K562 (cell line): ENCODE data around the gene IGF2BP1. TPM values are rescaled to one million over a fixed set of nuclear protein-coding genes. Genes with fewer than 3 reads are reported as not detected.

Experiments used
- BRF1 ChIP-seq: IDR thresholded peaks from 3 replicates; pipeline ENCODE4 v1.6.1; 2011; ENCODE audit warnings: borderline replicate concordance, mild to moderate bottlenecking; ENCODE audit not compliant: insufficient read length; ENCODE audit errors: extremely low read depth
- CCNT2 ChIP-seq: IDR thresholded peaks from 2 replicates; pipeline ENCODE4 v1.6.1; 2011; ENCODE audit warnings: borderline replicate concordance, low read depth, mild to moderate bottlenecking, moderate library complexity, mixed read lengths, low read length; ENCODE audit not compliant: insufficient read length; ENCODE audit errors: extremely low read depth
- EP300 ChIP-seq: IDR thresholded peaks from 2 replicates; pipeline ENCODE4 v1.6.1; 2012; ENCODE audit warnings: low read length, improper control_type of control experiment
- ETS1 ChIP-seq: conservative IDR thresholded peaks from 2 replicates; pipeline ENCODE4 v1.6.1; 2011; ENCODE audit warnings: low read depth, mild to moderate bottlenecking, low read length; ENCODE audit not compliant: control insufficient read depth
- EWSR1 ChIP-seq: fragments of 450-650 bp; IDR thresholded peaks from 2 replicates; pipeline ENCODE4 v1.6.1; 2018; ENCODE audit warnings: borderline replicate concordance, mild to moderate bottlenecking, low read depth, moderate library complexity; ENCODE audit not compliant: partially characterized antibody
- GABPA ChIP-seq: fragments of 200-800 bp; sonication (Bioruptor generic); conservative IDR thresholded peaks from 2 replicates; pipeline ENCODE4 v1.6.1; 2016; ENCODE audit warnings: low read depth, missing genetic modification characterization, missing compliant biosample characterization
- ID3 ChIP-seq, 2 experiments: fragments of 250-450 bp in 1 of 2; fragments of 450-650 bp in 1 of 2; sonication (Bioruptor Pico) in 1 of 2; IDR thresholded peaks; 2 replicates each; pipeline versions ENCODE4 v1.6.1 to v1.8.0; 2016 to 2021; ENCODE audit warnings: mild to moderate bottlenecking in 2 of 2, moderate library complexity in 2 of 2, missing compliant biosample characterization in 1 of 2, missing genetic modification characterization in 1 of 2
- IFI16 ChIP-seq: fragments of 250-450 bp; sonication (Bioruptor Pico); IDR thresholded peaks from 2 replicates; pipeline ENCODE4 v2.1.2; 2022; ENCODE audit warnings: mild to moderate bottlenecking, inconsistent platforms
- JUND ChIP-seq, 2 experiments: IDR thresholded peaks; 2 replicates in 1 of 2; 3 replicates in 1 of 2; pipeline ENCODE4 v1.6.1; 2011; ENCODE audit warnings: borderline replicate concordance in 2 of 2, low read depth in 2 of 2, low read length in 2 of 2, improper control_type of control experiment in 1 of 2, missing biosample characterization in 1 of 2, missing genetic modification characterization in 1 of 2, missing genetic modification reagents in 1 of 2
- MTA3 ChIP-seq: fragments of 450-650 bp; formaldehyde crosslinking; IDR thresholded peaks from 2 replicates; pipeline ENCODE4 v1.6.1; 2017; ENCODE audit warnings: mild to moderate bottlenecking, borderline replicate concordance
- MYNN ChIP-seq, 2 experiments: sonication (generic); formaldehyde crosslinking in 1 of 2; IDR thresholded peaks; 2 replicates each; pipeline versions ENCODE4 v1.5.0 to v1.6.1; 2016 to 2020; ENCODE audit warnings: antibody characterized with exemption in 1 of 2, missing genetic modification reagents in 1 of 2
- NCOA6 ChIP-seq: fragments of 450-650 bp; IDR thresholded peaks from 2 replicates; pipeline ENCODE4 v1.6.1; 2017; ENCODE audit warnings: mild to moderate bottlenecking
- NEUROD1 ChIP-seq: fragments of 150-350 bp; IDR thresholded peaks from 2 replicates; pipeline ENCODE4 v1.6.1; 2014; ENCODE audit warnings: borderline replicate concordance, low read length, low read depth; ENCODE audit not compliant: partially characterized antibody
- PCBP2 ChIP-seq: fragments of 200-400 bp; formaldehyde crosslinking; IDR thresholded peaks from 2 replicates; pipeline ENCODE4 v1.6.1; 2018; ENCODE audit warnings: low read length, low read depth, mild to moderate bottlenecking, moderate library complexity; ENCODE audit not compliant: poor library complexity, severe bottlenecking
- SIN3A ChIP-seq, 2 experiments: fragments of 150-350 bp in 1 of 2; IDR thresholded peaks; 2 replicates each; pipeline ENCODE4 v1.6.1; 2011 to 2016; ENCODE audit warnings: borderline replicate concordance in 2 of 2, low read depth in 2 of 2, low read length in 2 of 2, mild to moderate bottlenecking in 2 of 2, moderate library complexity in 2 of 2; ENCODE audit not compliant: control insufficient read depth in 1 of 2
- SIN3B ChIP-seq: fragments of 450-650 bp; IDR thresholded peaks from 2 replicates; pipeline ENCODE4 v1.6.1; 2017; ENCODE audit warnings: low read depth, mild to moderate bottlenecking, moderate library complexity
- SIRT6 ChIP-seq: IDR thresholded peaks from one replicate; pipeline ENCODE4 v1.6.1; 2012; ENCODE audit warnings: low read depth, mild to moderate bottlenecking, control low read depth, inconsistent platforms, low read length, moderate library complexity
- SMARCA5 ChIP-seq: fragments of 450-650 bp; IDR thresholded peaks from 2 replicates; pipeline ENCODE4 v1.6.1; 2016
- TAF9B ChIP-seq: fragments of 450-650 bp; IDR thresholded peaks from 2 replicates; pipeline ENCODE4 v1.6.1; 2018; ENCODE audit warnings: mild to moderate bottlenecking; ENCODE audit not compliant: partially characterized antibody
- THRA ChIP-seq: fragments of 450-650 bp; IDR thresholded peaks from 2 replicates; pipeline ENCODE4 v1.6.1; 2017; ENCODE audit warnings: mild to moderate bottlenecking, moderate library complexity
- XRCC4 ChIP-seq: IDR thresholded peaks from one replicate; pipeline ENCODE4 v1.6.1; 2011; ENCODE audit not compliant: insufficient read depth, insufficient read length; ENCODE audit errors: extremely low read depth
- ZNF76 ChIP-seq: fragments of 250-450 bp; sonication (Bioruptor Pico); IDR thresholded peaks from 2 replicates; pipeline ENCODE4 v1.4.0; 2020; ENCODE audit warnings: mild to moderate bottlenecking, moderate library complexity, borderline replicate concordance
- ZNF778 ChIP-seq: fragments of 450-650 bp; formaldehyde crosslinking; IDR thresholded peaks from 2 replicates; pipeline ENCODE4 v1.4.0; 2020; ENCODE audit warnings: mild to moderate bottlenecking, moderate library complexity
- polyA plus RNA-seq, 8 experiments: library from polyadenylated mRNA; depleted of rRNA in 4 of 8; stranded (reverse) in 5 of 8; unstranded in 3 of 8; fragments of >200 nt; fragmentation: Nextera tagmentation in 2 of 8; fragmentation: Illumina TruSeq in 1 of 8; extraction: Ambion mirVana in 2 of 8; extraction: Trizol in 1 of 8; gene quantifications; 2 replicates each; pipeline versions ENCODE4 v1.2.1 to v1.2.3, GENCODE V29; 2011 to 2014; ENCODE audit warnings: inconsistent platforms in 1 of 8, missing spikeins in 1 of 8
- total RNA-seq, 7 experiments: library from RNA; depleted of rRNA in 6 of 7; stranded (reverse); fragments of >200 nt in 6 of 7; fragmentation: Illumina TruSeq in 2 of 7; extraction: Trizol in 2 of 7; gene quantifications; 2 replicates each; pipeline versions ENCODE4 v1.2.1 to v1.2.3, GENCODE V29; 2011 to 2021; ENCODE audit warnings: low replicate concordance in 1 of 7

Gene IGF2BP1
- total and polyA plus RNA-seq, 9 of the 15 experiments (the other 6 are each of a cell fraction or from before 2014, with no cell fraction given) = 13.0 to 318 (median 53.6) TPM

- TF ChIP-seq THRA = no peak
- no peak for TF ChIP-seq PCBP2
- no peak for TF ChIP-seq NCOA6
- peak; percentile 77; the same call in 1 of the 2 replicates for TF ChIP-seq JUND (IDR thresholded peaks at IDR 0.05; ENCODE audit: borderline replicate concordance, low read depth, low read length)
- TF ChIP-seq JUND (tag; IDR thresholded peaks at IDR 0.05; ENCODE audit: borderline replicate concordance, low read depth, low read length) = peak; percentile 79; the same call in 2 of the 3 replicates
- TF ChIP-seq SMARCA5 = no peak
- TF ChIP-seq XRCC4 = no peak
- TF ChIP-seq ID3 (CRISPR knock-in tag; IDR thresholded peaks at IDR 0.05) = no peak
- TF ChIP-seq ID3 (tag; IDR thresholded peaks at IDR 0.05) = peak; percentile 98
- TF ChIP-seq IFI16 (CRISPR knock-in tag) = no peak
- TF ChIP-seq ETS1 = no peak
- TF ChIP-seq GABPA (tag) = peak; percentile 66
- no peak for TF ChIP-seq BRF1
- TF ChIP-seq EWSR1 = no peak
- no peak for TF ChIP-seq TAF9B
- TF ChIP-seq CCNT2 = no peak
- TF ChIP-seq MTA3 = no peak
- TF ChIP-seq MYNN (IDR thresholded peaks at IDR 0.05) = no peak
- TF ChIP-seq MYNN (CRISPR knock-in tag; IDR thresholded peaks at IDR 0.05) = no peak
- TF ChIP-seq ZNF76 = 0 out of 2 replicates have a peak, but pooled peaks have one; percentile 48
- TF ChIP-seq SIN3B = no peak
- TF ChIP-seq ZNF778 = no peak
- TF ChIP-seq SIN3A (IDR thresholded peaks at IDR 0.05; ENCODE audit: borderline replicate concordance in 2 of 2, control insufficient read depth in 1 of 2, low read depth in 2 of 2, low read length in 2 of 2) = no peak
- no peak for TF ChIP-seq EP300
- no peak for TF ChIP-seq NEUROD1
- no peak for TF ChIP-seq SIRT6
Measured at GRCh38 chr17:49076573-49077384, 79.6 kb downstream of the IGF2BP1 start (continued).
